K562 (cell line): ENCODE results near the gene TRAF3. TPM values are rescaled to one million over a fixed set of nuclear protein-coding genes. Genes with fewer than 3 reads are reported as not detected.
A peak's percentile ranks its signal among the peaks of the same experiment; 100 is the strongest.

Experiments
- ATAC-seq: fragments of 200-7000 bp; cut with Tn5 transposase; 3 replicates; pipeline ENCODE4 v1.9.1; 2020; ENCODE audit warnings: moderate library complexity
- BruUV-seq: library from RNA; stranded (reverse); fragments of 400-500 nt; replicated peaks from 2 replicates; lab custom pipeline; 2021; lab: Mats Ljungman, UMichigan
- CTCF ChIA-PET: fragments of 300-600 bp; formaldehyde crosslinking; extraction: SDS; loops from one replicate; lab custom pipeline; 2021; ENCODE audit warnings: low intra/inter-chr PET ratio; lab: Yijun Ruan, JAX
- POLR2A ChIA-PET: fragments of 300-600, 350-650 bp; sonication (Branson Sonifier 250); formaldehyde crosslinking; extraction: SDS; loops from one replicate; lab custom pipeline; 2021; ENCODE audit warnings: antibody characterized with exemption, inconsistent platforms; lab: Yijun Ruan, JAX
- DNase-seq, 4 experiments: peaks; one replicate each; pipeline versions ENCODE4 v3.0.0 to v3.0.0-alpha.2; 2011 to 2018; ENCODE audit warnings: low spot score in 3 of 4, mixed read lengths in 3 of 4; ENCODE audit errors: extremely low read depth in 1 of 4
- FAIRE-seq: peaks from 2 replicates; lab custom pipeline; 2011; peaks lifted over from hg19 to GRCh38; lab: Jason Lieb, UNC
- H2AFZ ChIP-seq: 2 replicates; pipeline ENCODE4 v1.6.0; 2011; ENCODE audit warnings: low read depth, low read length, control low read depth, inconsistent platforms
- H3K27ac ChIP-seq: fragments of 200-600 bp; 3 replicates; pipeline ENCODE4 v1.8.0; 2011; ENCODE audit warnings: low read depth, mild to moderate bottlenecking, control low read depth, inconsistent platforms, low read length, moderate library complexity, mixed read lengths; ENCODE audit errors: extremely low read depth
- H3K27me3 ChIP-seq, 2 experiments: fragments of 300-600 bp in 1 of 2; 2 replicates in 1 of 2; 3 replicates in 1 of 2; pipeline versions ENCODE4 v1.6.0 to v1.8.0; 2011; ENCODE audit warnings: inconsistent platforms in 2 of 2, low read length in 2 of 2, mild to moderate bottlenecking in 1 of 2, mixed read lengths in 1 of 2, moderate library complexity in 1 of 2; ENCODE audit not compliant: control insufficient read depth in 2 of 2, insufficient read depth in 2 of 2
- H3K36me3 ChIP-seq: fragments of 300-600 bp; 3 replicates; pipeline ENCODE4 v1.8.0; 2011; ENCODE audit warnings: mild to moderate bottlenecking, low read length, inconsistent platforms; ENCODE audit not compliant: control insufficient read depth, insufficient read depth
- H3K4me1 ChIP-seq, 2 experiments: fragments of 200-600 bp in 1 of 2; replicated peaks in 1 of 2; 2 replicates in 1 of 2; 3 replicates in 1 of 2; pipeline versions ENCODE4 v1.5.1 to v1.8.0; 2011; ENCODE audit warnings: inconsistent platforms in 2 of 2, low read length in 2 of 2, mild to moderate bottlenecking in 1 of 2, mixed read lengths in 1 of 2, moderate library complexity in 1 of 2; ENCODE audit not compliant: control insufficient read depth in 2 of 2, insufficient read depth in 2 of 2
- H3K4me2 ChIP-seq: 2 replicates; pipeline ENCODE4 v1.6.1; 2011; ENCODE audit warnings: low read length, control low read depth, inconsistent platforms, mixed read lengths; ENCODE audit not compliant: insufficient read depth
- H3K4me3 ChIP-seq: fragments of 200-600 bp; sonication (generic), shearing (Covaris generic); 2 replicates; pipeline ENCODE4 v1.5.1; 2016; ENCODE audit warnings: control low read depth, inconsistent platforms
- H3K79me2 ChIP-seq: fragments of 200-600 bp; 3 replicates; pipeline ENCODE4 v1.8.0; 2011; ENCODE audit warnings: low read length, inconsistent platforms; ENCODE audit not compliant: control insufficient read depth, insufficient read depth
- H3K9ac ChIP-seq, 2 experiments: 2 replicates each; pipeline versions ENCODE4 v1.6.0 to v1.6.1; 2011; ENCODE audit warnings: low read depth in 2 of 2, low read length in 2 of 2, control low read depth in 1 of 2, inconsistent platforms in 1 of 2, mild to moderate bottlenecking in 1 of 2, mixed read lengths in 1 of 2; ENCODE audit not compliant: insufficient read depth in 1 of 2
- H3K9me1 ChIP-seq: one replicate; pipeline ENCODE4 v1.6.0; 2011; ENCODE audit warnings: inconsistent platforms, mild to moderate bottlenecking, low read length, moderate library complexity; ENCODE audit not compliant: control insufficient read depth, insufficient read depth
- H3K9me3 ChIP-seq: replicated peaks from 2 replicates; pipeline ENCODE4 v1.5.1; 2011; ENCODE audit warnings: low read depth, low read length, inconsistent platforms; ENCODE audit not compliant: control insufficient read depth, insufficient read depth
- H4K20me1 ChIP-seq: replicated peaks from 2 replicates; pipeline ENCODE4 v1.6.1; 2011; ENCODE audit warnings: low read length, inconsistent platforms, mixed read lengths; ENCODE audit not compliant: control insufficient read depth, insufficient read depth
- EHMT2 ChIP-seq: fragments of 450-650 bp; IDR thresholded peaks from 2 replicates; pipeline ENCODE4 v1.6.1; 2018; ENCODE audit warnings: antibody characterized with exemption
- ETV6 ChIP-seq, 3 experiments: fragments of 150-350 bp in 1 of 3; sonication (generic) in 1 of 3; formaldehyde crosslinking in 1 of 3; IDR thresholded peaks; 2 replicates each; pipeline versions ENCODE4 v1.6.1 to v1.8.0; 2014 to 2022; ENCODE audit warnings: borderline replicate concordance in 2 of 3, low read depth in 2 of 3, antibody characterized with exemption in 1 of 3, low read length in 1 of 3, mild to moderate bottlenecking in 1 of 3, missing genetic modification reagents in 1 of 3
- FOXJ2 ChIP-seq: fragments of 200-800 bp; sonication (Bioruptor generic); IDR thresholded peaks from 2 replicates; pipeline ENCODE4 v1.6.1; 2016; ENCODE audit warnings: missing genetic modification characterization, missing compliant biosample characterization
- GABPA ChIP-seq: fragments of 200-800 bp; sonication (Bioruptor generic); conservative IDR thresholded peaks from 2 replicates; pipeline ENCODE4 v1.6.1; 2016; ENCODE audit warnings: low read depth, missing genetic modification characterization, missing compliant biosample characterization
- HNRNPUL1 ChIP-seq: fragments of 200-400 bp; formaldehyde crosslinking; IDR thresholded peaks from 2 replicates; pipeline ENCODE4 v1.6.1; 2017; ENCODE audit warnings: low read length
- NCOR1 ChIP-seq: fragments of 450-650 bp; IDR thresholded peaks from 2 replicates; pipeline ENCODE4 v1.6.1; 2016; ENCODE audit warnings: mild to moderate bottlenecking, moderate library complexity
- RCOR1 ChIP-seq, 2 experiments: IDR thresholded peaks; 2 replicates each; pipeline ENCODE4 v1.6.1; 2012; ENCODE audit warnings: low read depth in 2 of 2, low read length in 2 of 2, borderline replicate concordance in 1 of 2, improper control_type of control experiment in 1 of 2
- ZNF444 ChIP-seq: fragments of 250-450 bp; sonication (Bioruptor Pico); IDR thresholded peaks from 2 replicates; pipeline ENCODE4 v1.4.0; 2020; ENCODE audit warnings: mild to moderate bottlenecking, moderate library complexity
- ZZZ3 ChIP-seq: fragments of 450-650 bp; IDR thresholded peaks from 2 replicates; pipeline ENCODE4 v1.6.1; 2016; ENCODE audit warnings: antibody characterized with exemption, mild to moderate bottlenecking, moderate library complexity
- WGBS: fragments of 100-300 bp; shearing (Covaris generic); methylation state at CpG from one replicate; pipeline ENCODE4 v1.1.6; 2016; ENCODE audit warnings: low coverage, mixed read lengths; ENCODE audit not compliant: insufficient coverage; ENCODE audit errors: missing lambda C conversion rate; 5-methylcytosine and 5-hydroxymethylcytosine counted together
- in situ Hi-C: fragments of 300-500 bp; cut with MboI; formaldehyde crosslinking; loops from 4 replicates; pipeline ENCODE4 v1.15.0; 2018; ENCODE audit warnings: inconsistent platforms, mixed read lengths
- intact Hi-C: fragments of 100-400 bp; cut with micrococcal nuclease; formaldehyde crosslinking; loops from 2 replicates; pipeline ENCODE4 v1.14.2; 2022
- polyA plus RNA-seq, 8 experiments: library from polyadenylated mRNA; depleted of rRNA in 4 of 8; stranded (reverse) in 5 of 8; unstranded in 3 of 8; fragments of >200 nt; fragmentation: Nextera tagmentation in 2 of 8; fragmentation: Illumina TruSeq in 1 of 8; extraction: Ambion mirVana in 2 of 8; extraction: Trizol in 1 of 8; gene quantifications; 2 replicates each; pipeline versions ENCODE4 v1.2.1 to v1.2.3, GENCODE V29; 2011 to 2014; ENCODE audit warnings: inconsistent platforms in 1 of 8, missing spikeins in 1 of 8
- total RNA-seq, 7 experiments: library from RNA; depleted of rRNA in 6 of 7; stranded (reverse); fragments of >200 nt in 6 of 7; fragmentation: Illumina TruSeq in 2 of 7; extraction: Trizol in 2 of 7; gene quantifications; 2 replicates each; pipeline versions ENCODE4 v1.2.1 to v1.2.3, GENCODE V29; 2011 to 2021; ENCODE audit warnings: low replicate concordance in 1 of 7
- TF ChIP-seq, protein P1 (sequence below), 3 experiments: fragments of 200-800 bp in 1 of 3; fragments of 250-450 bp in 1 of 3; fragments of 450-650 bp in 1 of 3; sonication (Bioruptor Pico) in 1 of 3; sonication (Bioruptor generic) in 1 of 3; formaldehyde crosslinking in 1 of 3; IDR thresholded peaks; 2 replicates each; pipeline versions ENCODE4 v1.6.1 to v1.8.0; 2016 to 2022; ENCODE audit warnings: mild to moderate bottlenecking in 2 of 3, missing genetic modification characterization in 2 of 3, missing compliant biosample characterization in 1 of 3, moderate library complexity in 1 of 3
- TF ChIP-seq, protein P2 (sequence below): fragments of 450-650 bp; formaldehyde crosslinking; IDR thresholded peaks from 2 replicates; pipeline ENCODE4 v1.4.0; 2020; ENCODE audit warnings: mild to moderate bottlenecking, mixed read lengths
- TF ChIP-seq, protein P3 (sequence below): fragments of 200-800 bp; sonication (Bioruptor generic); IDR thresholded peaks from 2 replicates; pipeline ENCODE4 v1.6.1; 2017; ENCODE audit warnings: missing genetic modification characterization, missing compliant biosample characterization

The TRAF3 gene
- total and polyA plus RNA-seq, 9 of the 15 experiments (the other 6 are each of a cell fraction or from before 2014, with no cell fraction given), result 0.52 to 21.3 (median 9.9) TPM

DNA sequence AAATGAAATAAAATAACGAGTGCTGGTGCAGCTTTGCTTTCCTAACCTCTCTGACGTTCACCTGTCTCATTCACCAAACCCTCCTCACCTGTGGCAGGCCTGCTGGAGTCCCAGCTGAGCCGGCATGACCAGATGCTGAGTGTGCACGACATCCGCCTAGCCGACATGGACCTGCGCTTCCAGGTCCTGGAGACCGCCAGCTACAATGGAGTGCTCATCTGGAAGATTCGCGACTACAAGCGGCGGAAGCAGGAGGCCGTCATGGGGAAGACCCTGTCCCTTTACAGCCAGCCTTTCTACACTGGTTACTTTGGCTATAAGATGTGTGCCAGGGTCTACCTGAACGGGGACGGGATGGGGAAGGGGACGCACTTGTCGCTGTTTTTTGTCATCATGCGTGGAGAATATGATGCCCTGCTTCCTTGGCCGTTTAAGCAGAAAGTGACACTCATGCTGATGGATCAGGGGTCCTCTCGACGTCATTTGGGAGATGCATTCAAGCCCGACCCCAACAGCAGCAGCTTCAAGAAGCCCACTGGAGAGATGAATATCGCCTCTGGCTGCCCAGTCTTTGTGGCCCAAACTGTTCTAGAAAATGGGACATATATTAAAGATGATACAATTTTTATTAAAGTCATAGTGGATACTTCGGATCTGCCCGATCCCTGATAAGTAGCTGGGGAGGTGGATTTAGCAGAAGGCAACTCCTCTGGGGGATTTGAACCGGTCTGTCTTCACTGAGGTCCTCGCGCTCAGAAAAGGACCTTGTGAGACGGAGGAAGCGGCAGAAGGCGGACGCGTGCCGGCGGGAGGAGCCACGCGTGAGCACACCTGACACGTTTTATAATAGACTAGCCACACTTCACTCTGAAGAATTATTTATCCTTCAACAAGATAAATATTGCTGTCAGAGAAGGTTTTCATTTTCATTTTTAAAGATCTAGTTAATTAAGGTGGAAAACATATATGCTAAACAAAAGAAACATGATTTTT lies 128.2 kb downstream of the TRAF3 start:
- Histone ChIP-seq H3K9me1 (no peaks in the 10 kb centered on the region), H4K20me1 (no peaks in the 10 kb centered on the region), H3K4me1 (peaks cover 0 to 9% of the 10 kb centered on the region in 2 experiments; a peak in 1 of 5 replicates), H3K9me3 (no peaks in the 10 kb centered on the region), H3K4me2 (no peak overlapping the region), H2AFZ (no peak overlapping the region), H3K79me2 (no peaks in the 10 kb centered on the region), H3K9ac (no peak overlapping the region), H3K27me3 (no peaks in the 10 kb centered on the region), H3K4me3 (no peak overlapping the region), H3K36me3 (peaks cover 8% of the 10 kb centered on the region; the same call in 1 of the 3 replicates), H3K27ac (no peak overlapping the region)
- ChIA-PET POLR2A (interaction anchor here (1.1 kb wide), 1 partner anchor 10 kb away, joined by 3 read pairs; no protein-coding TSS in a partner anchor), CTCF (no interaction called here)
- FAIRE-seq, result no peak
- ATAC-seq, result no peak
- intact Hi-C loops, result no loop called here
- in situ Hi-C loops, result loop anchor here (25.0 kb wide), 1 partner anchor 393 kb away; the partner anchor contains the start of gene ANKRD9
- DNase-seq, result no peak
- 90% methylated on average over 26 of the region's 38 CpGs for WGBS
- TSS peak; percentile 26 for BruUV-seq
- TF ChIP-seq ZNF444 (CRISPR knock-in tag), result no peak
- TF ChIP-seq ZZZ3, result no peak
- no peak for TF ChIP-seq FOXJ2
- TF ChIP-seq NCOR1, result no peak
- TF ChIP-seq GABPA (tag), result no peak
- TF ChIP-seq, protein P1, sequence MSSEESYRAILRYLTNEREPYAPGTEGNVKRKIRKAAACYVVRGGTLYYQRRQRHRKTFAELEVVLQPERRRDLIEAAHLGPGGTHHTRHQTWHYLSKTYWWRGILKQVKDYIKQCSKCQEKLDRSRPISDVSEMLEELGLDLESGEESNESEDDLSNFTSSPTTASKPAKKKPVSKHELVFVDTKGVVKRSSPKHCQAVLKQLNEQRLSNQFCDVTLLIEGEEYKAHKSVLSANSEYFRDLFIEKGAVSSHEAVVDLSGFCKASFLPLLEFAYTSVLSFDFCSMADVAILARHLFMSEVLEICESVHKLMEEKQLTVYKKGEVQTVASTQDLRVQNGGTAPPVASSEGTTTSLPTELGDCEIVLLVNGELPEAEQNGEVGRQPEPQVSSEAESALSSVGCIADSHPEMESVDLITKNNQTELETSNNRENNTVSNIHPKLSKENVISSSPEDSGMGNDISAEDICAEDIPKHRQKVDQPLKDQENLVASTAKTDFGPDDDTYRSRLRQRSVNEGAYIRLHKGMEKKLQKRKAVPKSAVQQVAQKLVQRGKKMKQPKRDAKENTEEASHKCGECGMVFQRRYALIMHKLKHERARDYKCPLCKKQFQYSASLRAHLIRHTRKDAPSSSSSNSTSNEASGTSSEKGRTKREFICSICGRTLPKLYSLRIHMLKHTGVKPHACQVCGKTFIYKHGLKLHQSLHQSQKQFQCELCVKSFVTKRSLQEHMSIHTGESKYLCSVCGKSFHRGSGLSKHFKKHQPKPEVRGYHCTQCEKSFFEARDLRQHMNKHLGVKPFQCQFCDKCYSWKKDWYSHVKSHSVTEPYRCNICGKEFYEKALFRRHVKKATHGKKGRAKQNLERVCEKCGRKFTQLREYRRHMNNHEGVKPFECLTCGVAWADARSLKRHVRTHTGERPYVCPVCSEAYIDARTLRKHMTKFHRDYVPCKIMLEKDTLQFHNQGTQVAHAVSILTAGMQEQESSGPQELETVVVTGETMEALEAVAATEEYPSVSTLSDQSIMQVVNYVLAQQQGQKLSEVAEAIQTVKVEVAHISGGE (CRISPR knock-in tag; IDR thresholded peaks at IDR 0.05), result no peak
- TF ChIP-seq, protein P2, sequence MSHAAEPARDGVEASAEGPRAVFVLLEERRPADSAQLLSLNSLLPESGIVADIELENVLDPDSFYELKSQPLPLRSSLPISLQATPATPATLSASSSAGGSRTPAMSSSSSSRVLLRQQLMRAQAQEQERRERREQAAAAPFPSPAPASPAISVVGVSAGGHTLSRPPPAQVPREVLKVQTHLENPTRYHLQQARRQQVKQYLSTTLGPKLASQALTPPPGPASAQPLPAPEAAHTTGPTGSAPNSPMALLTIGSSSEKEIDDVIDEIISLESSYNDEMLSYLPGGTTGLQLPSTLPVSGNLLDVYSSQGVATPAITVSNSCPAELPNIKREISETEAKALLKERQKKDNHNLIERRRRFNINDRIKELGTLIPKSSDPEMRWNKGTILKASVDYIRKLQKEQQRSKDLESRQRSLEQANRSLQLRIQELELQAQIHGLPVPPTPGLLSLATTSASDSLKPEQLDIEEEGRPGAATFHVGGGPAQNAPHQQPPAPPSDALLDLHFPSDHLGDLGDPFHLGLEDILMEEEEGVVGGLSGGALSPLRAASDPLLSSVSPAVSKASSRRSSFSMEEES (CRISPR knock-in tag), result no peak
- TF ChIP-seq EHMT2, result no peak
- TF ChIP-seq HNRNPUL1, result no peak
- no peak for TF ChIP-seq ETV6 (IDR thresholded peaks at IDR 0.05; ENCODE audit: borderline replicate concordance in 1 of 2, low read depth in 2 of 2, low read length in 1 of 2)
- TF ChIP-seq ETV6 (CRISPR knock-in tag; IDR thresholded peaks at IDR 0.05; ENCODE audit: borderline replicate concordance), result no peak
- TF ChIP-seq RCOR1 (IDR thresholded peaks at IDR 0.05; ENCODE audit: borderline replicate concordance in 1 of 2, low read depth in 2 of 2, low read length in 2 of 2), result no peak
- TF ChIP-seq, protein P3, sequence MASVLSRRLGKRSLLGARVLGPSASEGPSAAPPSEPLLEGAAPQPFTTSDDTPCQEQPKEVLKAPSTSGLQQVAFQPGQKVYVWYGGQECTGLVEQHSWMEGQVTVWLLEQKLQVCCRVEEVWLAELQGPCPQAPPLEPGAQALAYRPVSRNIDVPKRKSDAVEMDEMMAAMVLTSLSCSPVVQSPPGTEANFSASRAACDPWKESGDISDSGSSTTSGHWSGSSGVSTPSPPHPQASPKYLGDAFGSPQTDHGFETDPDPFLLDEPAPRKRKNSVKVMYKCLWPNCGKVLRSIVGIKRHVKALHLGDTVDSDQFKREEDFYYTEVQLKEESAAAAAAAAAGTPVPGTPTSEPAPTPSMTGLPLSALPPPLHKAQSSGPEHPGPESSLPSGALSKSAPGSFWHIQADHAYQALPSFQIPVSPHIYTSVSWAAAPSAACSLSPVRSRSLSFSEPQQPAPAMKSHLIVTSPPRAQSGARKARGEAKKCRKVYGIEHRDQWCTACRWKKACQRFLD (CRISPR knock-in tag), result no peak
